ENCODE results near the gene TET3. TPM values are rescaled to one million over a fixed set of nuclear protein-coding genes. Genes with fewer than 3 reads are reported as not detected.

Gene TET3
- total RNA-seq, 1 donor from 2014 or later = 23.0 TPM

DNA sequence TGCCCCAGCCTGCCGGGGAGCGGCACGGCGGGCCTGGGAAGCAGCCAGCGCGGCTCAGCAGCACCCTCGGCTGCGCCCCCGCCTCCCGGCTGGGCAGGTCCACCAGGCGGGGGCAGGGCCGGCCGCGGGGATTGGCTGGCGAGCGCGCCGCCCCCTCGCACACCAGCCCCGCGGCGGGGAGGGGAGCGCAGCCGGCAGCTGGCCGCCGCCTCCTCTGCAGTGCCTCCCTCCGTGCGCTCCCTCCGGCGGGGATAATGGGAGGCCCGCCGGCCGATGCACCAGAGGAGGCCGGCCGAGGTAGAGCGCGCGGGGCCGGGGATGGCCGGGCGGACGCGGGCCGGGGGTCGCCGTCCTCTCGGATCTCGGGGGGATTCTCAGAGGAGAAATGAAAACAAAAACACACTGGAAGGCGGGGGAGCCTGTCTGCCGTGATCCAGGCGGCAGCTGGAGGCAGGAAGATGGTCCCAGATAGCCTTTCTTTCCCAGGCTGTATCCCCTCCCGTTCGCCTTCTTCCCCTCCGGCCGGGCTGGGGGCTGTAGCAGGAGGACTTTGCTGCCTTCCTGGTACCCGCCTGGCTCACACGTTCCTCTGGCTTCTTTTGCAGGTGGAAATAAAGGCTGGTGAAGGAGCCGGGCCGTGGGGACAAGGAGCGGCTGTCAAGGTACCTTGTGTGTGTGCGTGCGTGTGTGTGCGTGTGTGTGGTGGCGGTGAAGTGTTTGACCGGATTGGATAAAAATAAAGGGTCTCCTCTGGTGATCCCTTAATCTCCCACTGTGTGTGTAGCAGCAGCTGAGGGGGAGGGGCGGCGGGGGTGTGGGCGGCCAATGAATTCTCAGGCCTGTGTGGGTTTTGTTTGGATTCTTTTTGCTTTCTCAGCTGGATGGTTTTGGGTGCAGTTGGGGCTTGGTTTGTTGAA is 18.1 kb downstream of the TET3 start:
- peak overlapping the region; percentile 42 for H3K27ac Mint-ChIP-seq (ENCODE audit: unreplicated experiment)
- peaks cover 9% of the 10 kb centered on the region for H3K27me3 Mint-ChIP-seq (ENCODE audit: unreplicated experiment)
- peak; percentile 86 for DNase-seq (ENCODE audit: low spot score)
- H3K4me3 Mint-ChIP-seq (ENCODE audit: unreplicated experiment) = peak overlapping the region; percentile 91
- H3K36me3 Mint-ChIP-seq (ENCODE audit: low read depth, unreplicated experiment) = peaks cover 13% of the 10 kb centered on the region
- TF ChIP-seq, protein P1, sequence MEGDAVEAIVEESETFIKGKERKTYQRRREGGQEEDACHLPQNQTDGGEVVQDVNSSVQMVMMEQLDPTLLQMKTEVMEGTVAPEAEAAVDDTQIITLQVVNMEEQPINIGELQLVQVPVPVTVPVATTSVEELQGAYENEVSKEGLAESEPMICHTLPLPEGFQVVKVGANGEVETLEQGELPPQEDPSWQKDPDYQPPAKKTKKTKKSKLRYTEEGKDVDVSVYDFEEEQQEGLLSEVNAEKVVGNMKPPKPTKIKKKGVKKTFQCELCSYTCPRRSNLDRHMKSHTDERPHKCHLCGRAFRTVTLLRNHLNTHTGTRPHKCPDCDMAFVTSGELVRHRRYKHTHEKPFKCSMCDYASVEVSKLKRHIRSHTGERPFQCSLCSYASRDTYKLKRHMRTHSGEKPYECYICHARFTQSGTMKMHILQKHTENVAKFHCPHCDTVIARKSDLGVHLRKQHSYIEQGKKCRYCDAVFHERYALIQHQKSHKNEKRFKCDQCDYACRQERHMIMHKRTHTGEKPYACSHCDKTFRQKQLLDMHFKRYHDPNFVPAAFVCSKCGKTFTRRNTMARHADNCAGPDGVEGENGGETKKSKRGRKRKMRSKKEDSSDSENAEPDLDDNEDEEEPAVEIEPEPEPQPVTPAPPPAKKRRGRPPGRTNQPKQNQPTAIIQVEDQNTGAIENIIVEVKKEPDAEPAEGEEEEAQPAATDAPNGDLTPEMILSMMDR (IDR thresholded peaks at IDR 0.05; ENCODE audit: unreplicated experiment) = no peak
- H3K9me3 Mint-ChIP-seq (ENCODE audit: unreplicated experiment) = no peaks in the 10 kb centered on the region
- peaks cover 43% of the 10 kb centered on the region for H3K4me1 Mint-ChIP-seq (ENCODE audit: unreplicated experiment)

DNA sequence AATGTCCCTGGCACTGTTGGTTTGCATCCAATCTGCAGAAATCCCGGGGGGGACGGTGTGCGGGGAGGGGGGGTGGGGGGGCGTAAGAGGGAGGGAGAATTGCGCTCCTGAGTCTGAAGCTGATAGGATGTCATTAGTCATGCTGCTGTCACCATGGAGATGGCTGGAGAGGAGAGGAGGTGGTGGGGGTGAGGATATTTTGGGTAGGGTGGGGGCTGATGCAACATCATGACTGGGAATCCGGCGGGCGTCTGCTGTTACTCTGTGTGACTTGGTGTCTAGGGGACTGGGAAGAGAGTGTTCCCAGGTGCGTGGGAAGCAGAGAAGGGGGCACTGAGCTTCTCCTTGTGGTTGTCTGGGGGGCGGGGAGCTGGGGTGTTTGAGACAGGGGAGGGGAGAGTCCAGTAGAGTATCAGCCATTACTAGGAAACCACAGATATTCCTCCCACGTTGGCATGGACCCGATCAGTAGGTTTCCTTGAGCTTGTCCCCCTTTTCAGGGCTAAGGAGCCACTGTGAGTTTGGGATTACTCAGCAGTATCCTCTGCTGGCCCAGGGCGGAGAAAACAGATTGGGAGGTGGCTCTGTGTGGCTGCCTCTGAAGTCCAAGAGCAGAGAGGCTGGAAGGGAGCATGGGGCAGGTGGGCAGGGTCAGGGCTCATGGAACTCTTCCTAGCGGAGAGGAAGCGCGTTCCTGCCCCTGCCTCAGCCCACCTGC is 18.9 kb downstream of the TET3 start:
- peaks cover 48% of the 10 kb centered on the region for H3K4me1 Mint-ChIP-seq (ENCODE audit: unreplicated experiment)

DNA sequence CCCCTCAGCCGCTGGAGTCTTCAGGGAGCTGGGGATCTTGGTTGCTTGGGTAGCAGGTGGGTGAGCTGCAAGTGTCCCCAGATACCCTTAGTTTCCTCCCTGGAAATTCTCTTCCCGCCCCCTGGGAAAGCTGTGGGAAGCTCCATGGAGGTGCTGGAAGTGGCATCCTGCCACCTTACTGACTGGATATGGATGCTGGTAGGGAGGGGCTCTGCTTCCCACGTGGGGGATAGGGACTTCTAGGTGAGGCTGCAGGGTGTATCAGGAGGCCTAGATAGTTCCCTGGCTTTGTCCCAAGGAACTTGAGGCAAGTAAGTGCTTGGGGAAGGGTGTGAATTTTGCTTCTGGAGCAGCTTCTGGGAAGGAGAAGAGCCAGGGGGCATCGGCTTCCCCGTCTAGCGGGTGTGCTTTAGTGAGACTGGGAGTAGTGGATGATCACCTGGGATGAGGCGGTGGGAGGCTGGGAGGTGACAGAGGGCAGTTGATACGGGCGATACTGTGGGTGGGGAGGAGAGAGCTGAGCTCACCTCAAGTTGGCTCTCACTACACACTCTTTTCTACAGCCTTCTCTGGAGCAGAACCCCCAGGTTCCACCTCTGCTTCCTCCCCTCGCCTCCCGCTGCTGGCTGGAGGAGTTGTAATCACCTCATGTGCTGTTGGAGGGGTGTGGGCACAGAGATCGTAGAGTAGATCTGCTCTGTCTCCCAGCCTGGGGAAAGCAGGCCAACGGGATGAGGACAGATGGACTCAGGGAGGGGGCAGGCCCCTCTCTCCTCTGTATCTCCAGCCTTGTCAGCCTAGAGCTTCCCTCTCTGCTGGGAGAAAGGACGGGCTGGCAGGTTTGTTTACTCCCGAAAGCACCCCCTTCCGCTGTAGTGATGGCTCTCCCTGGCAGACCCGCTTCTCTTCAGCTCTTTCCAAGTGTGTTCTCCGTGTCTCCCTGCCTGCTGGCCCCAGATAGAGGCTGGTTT is 19.8 kb downstream of the TET3 start:
- H3K9me3 Mint-ChIP-seq (ENCODE audit: unreplicated experiment) = no peaks in the 10 kb centered on the region
- peaks cover 48% of the 10 kb centered on the region for H3K4me1 Mint-ChIP-seq (ENCODE audit: unreplicated experiment)
- TF ChIP-seq, protein P1 (IDR thresholded peaks at IDR 0.05; ENCODE audit: unreplicated experiment) = no peak
- H3K36me3 Mint-ChIP-seq (ENCODE audit: low read depth, unreplicated experiment) = peaks cover 5% of the 10 kb centered on the region
- no peak overlapping the region for H3K4me3 Mint-ChIP-seq (ENCODE audit: unreplicated experiment)
- DNase-seq (ENCODE audit: low spot score) = no peak
- peaks cover 4% of the 10 kb centered on the region for H3K27me3 Mint-ChIP-seq (ENCODE audit: unreplicated experiment)
- H3K27ac Mint-ChIP-seq (ENCODE audit: unreplicated experiment) = no peak overlapping the region

More for the DNA sequence above, 18.9 kb downstream of the TET3 start:
- DNase-seq (ENCODE audit: low spot score) = no peak
- Mint-ChIP-seq H3K9me3 (ENCODE audit: unreplicated experiment) (no peaks in the 10 kb centered on the region), H3K27me3 (ENCODE audit: unreplicated experiment) (peaks cover 6% of the 10 kb centered on the region), H3K27ac (ENCODE audit: unreplicated experiment) (no peak overlapping the region), H3K4me3 (ENCODE audit: unreplicated experiment) (peak overlapping the region; percentile 91), H3K36me3 (ENCODE audit: low read depth, unreplicated experiment) (peaks cover 8% of the 10 kb centered on the region)
- TF ChIP-seq, protein P1 (IDR thresholded peaks at IDR 0.05; ENCODE audit: unreplicated experiment) = no peak

DNA sequence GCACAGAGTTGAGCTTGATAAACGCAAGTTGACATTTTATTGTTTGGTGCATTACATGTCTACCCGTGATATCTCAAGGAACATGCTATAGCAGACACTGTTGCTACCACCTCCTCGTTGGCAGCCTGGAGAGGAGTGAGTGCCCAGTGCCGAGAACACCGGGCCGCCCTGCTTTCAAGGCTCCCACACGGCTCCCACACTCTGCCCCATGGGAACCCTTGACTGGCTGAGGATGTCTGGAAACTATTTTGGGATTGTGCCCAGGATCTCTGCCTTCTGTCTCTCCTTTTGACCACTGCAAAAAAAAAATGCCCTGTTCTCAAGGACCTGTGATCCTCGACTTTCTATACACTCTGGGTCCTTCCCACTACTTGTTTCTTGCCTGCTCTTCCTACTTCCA is 21.1 kb downstream of the TET3 start:
- H3K27me3 Mint-ChIP-seq (ENCODE audit: unreplicated experiment) = peaks cover 4% of the 10 kb centered on the region
- H3K27ac Mint-ChIP-seq (ENCODE audit: unreplicated experiment) = no peak overlapping the region
- H3K9me3 Mint-ChIP-seq (ENCODE audit: unreplicated experiment) = no peaks in the 10 kb centered on the region
- H3K36me3 Mint-ChIP-seq (ENCODE audit: low read depth, unreplicated experiment) = peaks cover 5% of the 10 kb centered on the region
- peaks cover 47% of the 10 kb centered on the region for H3K4me1 Mint-ChIP-seq (ENCODE audit: unreplicated experiment)
- DNase-seq (ENCODE audit: low spot score) = no peak
- H3K4me3 Mint-ChIP-seq (ENCODE audit: unreplicated experiment) = peak overlapping the region; percentile 17
- TF ChIP-seq, protein P1 (IDR thresholded peaks at IDR 0.05; ENCODE audit: unreplicated experiment) = no peak

Measured in endothelial cell (in vitro differentiated cells).